CD14-positive monocyte (primary cell): Measurements from ENCODE around the gene ZNF708. TPM values are rescaled to one million over a fixed set of nuclear protein-coding genes. Genes with fewer than 3 reads are reported as not detected.

Experiments used
- DNase-seq, 3 donors: peaks; one replicate each; pipeline ENCODE4 v3.0.0-alpha.2; 2011 to 2022
- H2AFZ ChIP-seq: 2 replicates; pipeline ENCODE4 v1.6.0; 2012; ENCODE audit warnings: mild to moderate bottlenecking, low read depth, low read length, inconsistent platforms; ENCODE audit not compliant: insufficient read depth, poor library complexity, severe bottlenecking
- H3K27ac ChIP-seq, 2 donors: 1 replicate in 1 of 2; 2 replicates in 1 of 2; pipeline ENCODE4 v1.5.1; 2012 to 2013; ENCODE audit warnings: low read length in 2 of 2, control low read depth in 1 of 2, inconsistent platforms in 1 of 2, low read depth in 1 of 2, mild to moderate bottlenecking in 1 of 2
- H3K27me3 ChIP-seq, 2 donors: one replicate each; pipeline versions ENCODE4 v1.6.0 to v1.6.1; 2011 to 2013; ENCODE audit warnings: low read length in 2 of 2; ENCODE audit not compliant: control insufficient read depth in 2 of 2, insufficient read depth in 2 of 2
- H3K36me3 ChIP-seq, 2 donors: replicated peaks in 1 of 2; 1 replicate in 1 of 2; 2 replicates in 1 of 2; pipeline versions ENCODE4 v1.5.1 to v1.6.1; 2012 to 2013; ENCODE audit warnings: low read length in 2 of 2, control low read depth in 1 of 2, inconsistent platforms in 1 of 2, mild to moderate bottlenecking in 1 of 2; ENCODE audit not compliant: insufficient read depth in 2 of 2, control insufficient read depth in 1 of 2
- H3K4me1 ChIP-seq, 2 donors: 1 replicate in 1 of 2; 2 replicates in 1 of 2; pipeline versions ENCODE4 v1.5.1 to v1.6.1; 2012 to 2013; ENCODE audit warnings: low read length in 2 of 2, control low read depth in 1 of 2, inconsistent platforms in 1 of 2, mild to moderate bottlenecking in 1 of 2, moderate library complexity in 1 of 2; ENCODE audit not compliant: insufficient read depth in 2 of 2, control insufficient read depth in 1 of 2
- H3K4me2 ChIP-seq: replicated peaks from 2 replicates; pipeline ENCODE3; 2012; ENCODE audit warnings: low read length, moderate library complexity, mild to moderate bottlenecking; ENCODE audit not compliant: poor library complexity, severe bottlenecking; ENCODE audit errors: extremely low read depth
- H3K4me3 ChIP-seq, 3 experiments: fragments of 200-600 bp in 1 of 3; sonication (generic) in 1 of 3; replicated peaks in 1 of 3; 1 replicate in 2 of 3; 2 replicates in 1 of 3; pipeline ENCODE4 v1.5.1; 2011 to 2013; ENCODE audit warnings: low read length in 3 of 3, mild to moderate bottlenecking in 3 of 3, control low read depth in 2 of 3, low read depth in 2 of 3, inconsistent platforms in 1 of 3, moderate library complexity in 1 of 3
- H3K79me2 ChIP-seq: 2 replicates; pipeline ENCODE4 v1.6.0; 2012; ENCODE audit warnings: mild to moderate bottlenecking, control low read depth, inconsistent platforms, low read length, moderate library complexity; ENCODE audit not compliant: insufficient read depth
- H3K9ac ChIP-seq: 2 replicates; pipeline ENCODE4 v1.6.0; 2017; ENCODE audit warnings: low read length, mild to moderate bottlenecking; ENCODE audit not compliant: insufficient read depth, poor library complexity, severe bottlenecking
- H3K9me3 ChIP-seq, 2 donors: replicated peaks in 1 of 2; 1 replicate in 1 of 2; 2 replicates in 1 of 2; pipeline versions ENCODE4 v1.5.1 to v1.6.1; 2012 to 2013; ENCODE audit warnings: low read length in 2 of 2, control low read depth in 1 of 2; ENCODE audit not compliant: control insufficient read depth in 1 of 2, insufficient read depth in 1 of 2
- H4K20me1 ChIP-seq: 2 replicates; pipeline ENCODE4 v1.6.0; 2012; ENCODE audit warnings: mild to moderate bottlenecking, low read length, control low read depth, moderate library complexity; ENCODE audit not compliant: insufficient read depth
- H3K27ac Mint-ChIP-seq, 7 donors: one replicate each; pipeline ENCODE4 v1.8.0; 2020; ENCODE audit warnings: mild to moderate bottlenecking in 7 of 7, mixed read lengths in 7 of 7, moderate library complexity in 6 of 7, inconsistent platforms in 2 of 7
- H3K27me3 Mint-ChIP-seq, 3 donors: one replicate each; pipeline ENCODE4 v1.8.0; 2021 to 2022; ENCODE audit warnings: low read depth in 3 of 3, mild to moderate bottlenecking in 3 of 3, mixed read lengths in 3 of 3, moderate library complexity in 3 of 3, inconsistent platforms in 1 of 3
- H3K36me3 Mint-ChIP-seq, 2 donors: one replicate each; pipeline ENCODE4 v1.8.0; 2020; ENCODE audit warnings: mixed read lengths in 2 of 2, inconsistent platforms in 1 of 2, mild to moderate bottlenecking in 1 of 2
- H3K4me1 Mint-ChIP-seq: one replicate; pipeline ENCODE4 v1.8.0; 2020; ENCODE audit warnings: mild to moderate bottlenecking, mixed read lengths
- H3K4me3 Mint-ChIP-seq, 2 donors: one replicate each; pipeline ENCODE4 v1.8.0; 2020; ENCODE audit warnings: mild to moderate bottlenecking in 2 of 2, mixed read lengths in 2 of 2, moderate library complexity in 1 of 2
- H3K9me3 Mint-ChIP-seq, 7 donors: one replicate each; pipeline ENCODE4 v1.8.0; 2020 to 2022; ENCODE audit warnings: mixed read lengths in 7 of 7, mild to moderate bottlenecking in 6 of 7, moderate library complexity in 6 of 7, inconsistent platforms in 2 of 7
- CTCF ChIP-seq: fragments of 200-600 bp; IDR thresholded peaks from one replicate; pipeline ENCODE4 v1.8.0; 2022; ENCODE audit warnings: antibody characterized with exemption, mild to moderate bottlenecking
- WGBS: methylation state at CpG from one replicate; pipeline ENCODE4 v1.1.5; 2013; ENCODE audit warnings: missing lambda C conversion rate; ENCODE audit not compliant: insufficient coverage; 5-methylcytosine and 5-hydroxymethylcytosine counted together
- intact Hi-C, 2 donors: fragments of 100-400 bp; cut with micrococcal nuclease; formaldehyde crosslinking; loops; one replicate each; pipeline versions ENCODE4 v1.15.0 to v1.15.1; 2023
- polyA plus RNA-seq, 3 donors: library from polyadenylated mRNA; depleted of rRNA in 1 of 3; unstranded in 2 of 3; stranded (reverse) in 1 of 3; fragments of 300-500 nt in 2 of 3; fragments of >200 nt in 1 of 3; fragmentation: Illumina TruSeq in 2 of 3; gene quantifications; 1 replicate in 2 of 3; 2 replicates in 1 of 3; pipeline ENCODE4 v1.2.3, GENCODE V29; 2012 to 2021

Gene ZNF708
- polyA plus RNA-seq, 3 donors = 2.2 to 5.7 (median 2.3) TPM

DNA sequence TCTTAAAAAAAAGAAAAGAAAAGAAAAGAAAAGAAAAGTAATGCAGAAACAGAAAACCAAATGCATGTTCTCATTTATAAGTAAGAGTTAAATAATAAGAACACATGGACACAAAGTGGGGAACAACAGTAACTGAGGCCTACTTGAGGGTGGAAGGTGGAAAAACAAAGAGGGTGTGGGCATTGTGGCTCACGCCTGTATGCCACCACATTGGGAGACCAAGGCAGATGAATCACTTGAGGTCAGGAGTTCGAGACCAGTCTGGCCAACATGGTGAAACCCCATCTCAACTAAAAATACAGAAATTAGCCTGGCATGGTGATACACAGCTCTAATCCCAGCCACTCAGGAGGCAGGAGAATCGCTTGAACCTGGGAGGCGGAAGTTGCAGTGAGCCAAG lies 8.1 kb downstream of the ZNF708 start:
- H3K4me1 Mint-ChIP-seq = peaks cover 21% of the 10 kb centered on the region
- Histone ChIP-seq H3K4me2 (no peak overlapping the region), H3K4me1 (peaks cover 0 to 2% of the 10 kb centered on the region in 2 donors), H3K9me3 (peaks cover 53 to 55% of the 10 kb centered on the region in 2 donors), H3K4me3 (no peak overlapping the region), H3K27ac (peak overlapping the region in 1 of 2 donors; percentile 36), H3K36me3 (peaks cover 4 to 75% of the 10 kb centered on the region in 2 donors), H3K79me2 (peaks cover 94% of the 10 kb centered on the region), H2AFZ (no peak overlapping the region), H3K27me3 (no peaks in the 10 kb centered on the region), H4K20me1 (no peaks in the 10 kb centered on the region), H3K9ac (no peak overlapping the region)
- no peak for TF ChIP-seq CTCF
- intact Hi-C loops = no loop called here
- 100% methylated on average over 2 of the region's 4 CpGs for WGBS
- H3K4me3 Mint-ChIP-seq = no peak overlapping the region
- H3K27ac Mint-ChIP-seq = peak overlapping the region in 3 of 7 donors; percentile 57 to 61 (median 60)
- peaks cover 30 to 85% (median 71%) of the 10 kb centered on the region in 7 donors for H3K9me3 Mint-ChIP-seq
- H3K36me3 Mint-ChIP-seq = peaks cover 47 to 82% of the 10 kb centered on the region in 2 donors
- DNase-seq = peak in 1 of 3 donors; percentile 5
- H3K27me3 Mint-ChIP-seq = peaks cover 0 to 2% (median 1%) of the 10 kb centered on the region in 3 donors

DNA sequence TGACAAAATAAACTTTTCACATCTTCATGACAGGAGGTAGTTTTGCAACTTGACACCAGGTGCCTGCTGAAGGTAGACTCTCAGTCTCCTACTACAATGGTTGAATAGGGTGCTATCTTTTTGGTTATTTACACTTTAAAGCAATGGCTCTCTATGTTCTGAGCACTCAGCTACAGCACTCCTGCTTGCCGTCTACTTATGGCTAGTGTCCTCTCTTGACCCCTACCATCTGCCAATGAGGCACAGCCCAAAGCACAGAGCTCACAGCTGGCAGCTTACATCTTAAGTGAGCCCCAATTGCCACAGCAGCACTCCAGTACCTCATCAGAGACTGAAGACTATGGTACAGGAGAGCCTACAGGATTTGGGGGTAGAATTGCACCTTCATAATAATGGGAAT lies 11.4 kb downstream of the ZNF708 start:
- Mint-ChIP-seq H3K36me3 (peaks cover 30 to 71% of the 10 kb centered on the region in 2 donors), H3K4me1 (peaks cover 32% of the 10 kb centered on the region), H3K9me3 (peaks cover 20 to 72% (median 60%) of the 10 kb centered on the region in 7 donors), H3K4me3 (no peak overlapping the region), H3K27ac (peak overlapping the region in 1 of 7 donors; percentile 54), H3K27me3 (peaks cover 0 to 2% (median 1%) of the 10 kb centered on the region in 3 donors)
- H3K9me3 ChIP-seq = peaks cover 42 to 50% of the 10 kb centered on the region in 2 donors
- H3K27me3 ChIP-seq = no peaks in the 10 kb centered on the region
- no peak overlapping the region for H3K4me3 ChIP-seq
- H3K4me2 ChIP-seq = no peak overlapping the region
- no peak overlapping the region for H3K9ac ChIP-seq
- no peak for DNase-seq
- peaks cover 16 to 27% of the 10 kb centered on the region in 2 donors for H3K4me1 ChIP-seq
- peaks cover 75% of the 10 kb centered on the region for H3K79me2 ChIP-seq
- TF ChIP-seq CTCF = no peak
- H2AFZ ChIP-seq = no peak overlapping the region
- no peak overlapping the region for H3K27ac ChIP-seq
- H3K36me3 ChIP-seq = peaks cover 4 to 54% of the 10 kb centered on the region in 2 donors
- 100% methylated on average over 1 of the region's 1 CpG for WGBS
- H4K20me1 ChIP-seq = no peaks in the 10 kb centered on the region
- intact Hi-C loops = loop anchor here in 1 of 2 donors (5.0 to 10.0 kb wide), 2 partner anchors 173 to 279 kb away; partner anchors contain the start of gene ZNF431
